HepG2 (cell line): ENCODE results near the gene ACD. TPM values are rescaled to one million over a fixed set of nuclear protein-coding genes. Genes with fewer than 3 reads are reported as not detected.

Experiments
- BCL6 ChIP-seq: IDR thresholded peaks from 2 replicates; pipeline ENCODE4 v1.6.1; 2016; ENCODE audit warnings: missing genetic modification reagents, missing compliant biosample characterization
- CEBPB ChIP-seq: IDR thresholded peaks from 2 replicates; pipeline ENCODE4 v1.6.1; 2011; ENCODE audit warnings: low read depth, low read length, improper control_type of control experiment, borderline replicate concordance
- CENPT ChIP-seq: sonication (generic); formaldehyde crosslinking; IDR thresholded peaks from 2 replicates; pipeline ENCODE4 v1.8.0; 2022; ENCODE audit warnings: low read depth, mild to moderate bottlenecking, moderate library complexity, missing genetic modification reagents
- DNMT3B ChIP-seq: conservative IDR thresholded peaks from 2 replicates; pipeline ENCODE4 v1.6.1; 2016; ENCODE audit warnings: missing biosample characterization, control low read depth
- ISX ChIP-seq: sonication (generic); formaldehyde crosslinking; conservative IDR thresholded peaks from 2 replicates; pipeline ENCODE4 v1.5.0; 2020; ENCODE audit warnings: missing genetic modification reagents
- NKX3-1 ChIP-seq: sonication (generic); formaldehyde crosslinking; IDR thresholded peaks from 2 replicates; pipeline ENCODE4 v1.5.0; 2020; ENCODE audit warnings: missing genetic modification reagents
- PHF8 ChIP-seq: sonication (generic); formaldehyde crosslinking; IDR thresholded peaks from 2 replicates; pipeline ENCODE4 v1.5.0; 2020; ENCODE audit warnings: missing genetic modification reagents
- PITX1 ChIP-seq: sonication (generic); formaldehyde crosslinking; IDR thresholded peaks from 2 replicates; pipeline ENCODE4 v1.5.1; 2020; ENCODE audit warnings: mild to moderate bottlenecking, missing genetic modification reagents
- SMC3 ChIP-seq: IDR thresholded peaks from 2 replicates; pipeline ENCODE4 v1.6.1; 2011; ENCODE audit warnings: low read length, improper control_type of control experiment
- SOX5 ChIP-seq: IDR thresholded peaks from 2 replicates; pipeline ENCODE4 v1.6.1; 2016; ENCODE audit warnings: borderline replicate concordance
- TCF7 ChIP-seq: sonication (generic); IDR thresholded peaks from 2 replicates; pipeline ENCODE4 v1.6.1; 2016; ENCODE audit warnings: antibody characterized with exemption, low read depth
- TEAD3 ChIP-seq: optimal IDR thresholded peaks from 2 replicates; pipeline ENCODE3; 2016; ENCODE audit warnings: borderline replicate concordance
- XRCC5 ChIP-seq: fragments of 200-400 bp; formaldehyde crosslinking; optimal IDR thresholded peaks from 2 replicates; pipeline ENCODE3; 2017; ENCODE audit warnings: mild to moderate bottlenecking, low read length
- ZBTB7B ChIP-seq: sonication (generic); formaldehyde crosslinking; IDR thresholded peaks from 2 replicates; pipeline ENCODE4 v1.4.0; 2020; ENCODE audit warnings: missing genetic modification reagents
- ZFP37 ChIP-seq: sonication (generic); formaldehyde crosslinking; IDR thresholded peaks from 2 replicates; pipeline ENCODE4 v1.4.0; 2020; ENCODE audit warnings: missing genetic modification reagents, borderline replicate concordance
- ZNF33B ChIP-seq: sonication (generic); formaldehyde crosslinking; IDR thresholded peaks from 2 replicates; pipeline ENCODE4 v1.5.1; 2020; ENCODE audit warnings: mild to moderate bottlenecking, missing genetic modification reagents
- polyA plus RNA-seq, 8 experiments: library from polyadenylated mRNA; depleted of rRNA in 3 of 8; stranded (reverse) in 7 of 8; unstranded in 1 of 8; fragments of >200 nt; fragmentation: Illumina TruSeq in 4 of 8; extraction: Trizol in 4 of 8; gene quantifications; 2 replicates each; pipeline versions ENCODE4 v1.2.1 to v1.2.3, GENCODE V29; 2011 to 2016; ENCODE audit warnings: low read depth in 4 of 8, missing spikeins in 1 of 8, mixed read lengths in 1 of 8; ENCODE audit not compliant: insufficient read depth in 1 of 8
- total RNA-seq, 5 experiments: library from RNA; depleted of rRNA; stranded (reverse); fragments of >200 nt; fragmentation: Illumina TruSeq; extraction: Trizol; gene quantifications; 2 replicates each; pipeline ENCODE4 v1.2.3, GENCODE V29; 2016; ENCODE audit warnings: low read depth in 1 of 5
- TF ChIP-seq, protein P1 (sequence below): sonication (generic); formaldehyde crosslinking; conservative IDR thresholded peaks from 2 replicates; pipeline ENCODE4 v1.8.1; 2023; ENCODE audit warnings: missing genetic modification reagents
- TF ChIP-seq, protein P2 (sequence below): sonication (generic); formaldehyde crosslinking; IDR thresholded peaks from 2 replicates; pipeline ENCODE4 v1.4.0; 2020; ENCODE audit warnings: missing genetic modification reagents
- TF ChIP-seq, protein P3 (sequence below): sonication (generic); formaldehyde crosslinking; IDR thresholded peaks from 2 replicates; pipeline ENCODE4 v1.4.0; 2020; ENCODE audit warnings: missing genetic modification reagents
- TF ChIP-seq, protein P4 (sequence below): sonication (generic); formaldehyde crosslinking; IDR thresholded peaks from 2 replicates; pipeline ENCODE4 v1.5.0; 2020; ENCODE audit warnings: mild to moderate bottlenecking, missing genetic modification reagents, borderline replicate concordance
- TF ChIP-seq, protein P5 (sequence below): IDR thresholded peaks from 2 replicates; pipeline ENCODE4 v1.6.1; 2012; ENCODE audit warnings: inconsistent platforms

ACD gene
- total and polyA plus RNA-seq, 2 of the 13 experiments (the other 11 are each of a cell fraction or from before 2014, with no cell fraction given), result 32.6 to 38.3 TPM

DNA sequence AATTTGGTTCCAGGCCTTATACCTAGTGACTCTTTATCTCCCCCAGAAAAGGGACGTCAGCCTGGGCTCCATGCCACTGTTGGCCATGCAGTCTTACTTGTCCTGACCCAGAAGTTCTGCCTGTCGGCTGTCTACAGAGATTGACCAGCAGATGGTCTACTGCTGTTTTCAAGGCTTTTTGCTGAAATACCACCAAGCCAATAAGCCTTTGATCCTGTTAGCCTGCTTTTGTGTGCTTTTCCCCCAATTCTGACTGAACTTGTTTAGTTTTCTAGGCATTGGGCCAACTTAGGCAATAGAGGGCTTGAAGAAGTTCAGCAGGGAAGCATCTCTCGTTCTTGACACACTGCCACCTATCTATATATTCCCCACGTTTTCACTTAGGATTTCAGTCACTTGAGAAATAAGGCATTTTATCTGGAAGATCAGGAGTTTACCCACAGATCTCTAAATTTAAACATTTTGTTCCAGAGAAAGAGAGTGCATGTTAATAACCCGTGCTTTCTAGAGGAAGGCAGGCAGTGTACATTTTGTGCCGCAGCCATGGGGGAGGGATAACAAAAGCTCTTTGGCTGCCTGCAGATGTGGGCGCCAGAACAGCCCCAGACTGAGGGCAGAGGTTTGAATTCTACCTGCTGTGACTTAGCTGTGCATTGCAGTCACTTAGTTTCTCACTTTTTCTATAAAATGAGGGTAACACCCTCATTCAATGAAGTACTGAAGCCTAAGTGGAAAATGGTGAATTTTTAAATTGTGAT lies 27.5 kb downstream of the ACD start (continued):
- TF ChIP-seq, protein P1, sequence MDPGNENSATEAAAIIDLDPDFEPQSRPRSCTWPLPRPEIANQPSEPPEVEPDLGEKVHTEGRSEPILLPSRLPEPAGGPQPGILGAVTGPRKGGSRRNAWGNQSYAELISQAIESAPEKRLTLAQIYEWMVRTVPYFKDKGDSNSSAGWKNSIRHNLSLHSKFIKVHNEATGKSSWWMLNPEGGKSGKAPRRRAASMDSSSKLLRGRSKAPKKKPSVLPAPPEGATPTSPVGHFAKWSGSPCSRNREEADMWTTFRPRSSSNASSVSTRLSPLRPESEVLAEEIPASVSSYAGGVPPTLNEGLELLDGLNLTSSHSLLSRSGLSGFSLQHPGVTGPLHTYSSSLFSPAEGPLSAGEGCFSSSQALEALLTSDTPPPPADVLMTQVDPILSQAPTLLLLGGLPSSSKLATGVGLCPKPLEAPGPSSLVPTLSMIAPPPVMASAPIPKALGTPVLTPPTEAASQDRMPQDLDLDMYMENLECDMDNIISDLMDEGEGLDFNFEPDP (CRISPR knock-in tag), result 0 out of 2 replicates have a peak, but pooled peaks have one; percentile 35
- peak; percentile 64 for TF ChIP-seq XRCC5
- TF ChIP-seq TCF7, result peak; percentile 66
- peak; percentile 90 for TF ChIP-seq BCL6 (CRISPR knock-in tag)
- TF ChIP-seq TEAD3 (CRISPR knock-in tag), result peak; percentile 28
- TF ChIP-seq, protein P2, sequence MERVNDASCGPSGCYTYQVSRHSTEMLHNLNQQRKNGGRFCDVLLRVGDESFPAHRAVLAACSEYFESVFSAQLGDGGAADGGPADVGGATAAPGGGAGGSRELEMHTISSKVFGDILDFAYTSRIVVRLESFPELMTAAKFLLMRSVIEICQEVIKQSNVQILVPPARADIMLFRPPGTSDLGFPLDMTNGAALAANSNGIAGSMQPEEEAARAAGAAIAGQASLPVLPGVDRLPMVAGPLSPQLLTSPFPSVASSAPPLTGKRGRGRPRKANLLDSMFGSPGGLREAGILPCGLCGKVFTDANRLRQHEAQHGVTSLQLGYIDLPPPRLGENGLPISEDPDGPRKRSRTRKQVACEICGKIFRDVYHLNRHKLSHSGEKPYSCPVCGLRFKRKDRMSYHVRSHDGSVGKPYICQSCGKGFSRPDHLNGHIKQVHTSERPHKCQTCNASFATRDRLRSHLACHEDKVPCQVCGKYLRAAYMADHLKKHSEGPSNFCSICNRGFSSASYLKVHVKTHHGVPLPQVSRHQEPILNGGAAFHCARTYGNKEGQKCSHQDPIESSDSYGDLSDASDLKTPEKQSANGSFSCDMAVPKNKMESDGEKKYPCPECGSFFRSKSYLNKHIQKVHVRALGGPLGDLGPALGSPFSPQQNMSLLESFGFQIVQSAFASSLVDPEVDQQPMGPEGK (CRISPR knock-in tag), result peak; percentile 67
- 0 out of 2 replicates have a peak, but pooled peaks have one; percentile 30 for TF ChIP-seq PHF8
- no peak for TF ChIP-seq ZFP37 (CRISPR knock-in tag)
- TF ChIP-seq CEBPB, result peak; percentile 63
- TF ChIP-seq, protein P3, sequence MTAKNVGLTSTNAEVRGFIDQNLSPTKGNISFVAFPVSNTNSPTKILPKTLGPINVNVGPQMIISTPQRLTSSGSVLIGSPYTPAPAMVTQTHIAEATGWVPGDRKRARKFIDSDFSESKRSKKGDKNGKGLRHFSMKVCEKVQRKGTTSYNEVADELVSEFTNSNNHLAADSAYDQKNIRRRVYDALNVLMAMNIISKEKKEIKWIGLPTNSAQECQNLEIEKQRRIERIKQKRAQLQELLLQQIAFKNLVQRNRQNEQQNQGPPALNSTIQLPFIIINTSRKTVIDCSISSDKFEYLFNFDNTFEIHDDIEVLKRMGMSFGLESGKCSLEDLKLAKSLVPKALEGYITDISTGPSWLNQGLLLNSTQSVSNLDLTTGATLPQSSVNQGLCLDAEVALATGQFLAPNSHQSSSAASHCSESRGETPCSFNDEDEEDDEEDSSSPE (CRISPR knock-in tag), result 0 out of 2 replicates have a peak, but pooled peaks have one; percentile 28
- TF ChIP-seq CENPT, result no peak
- TF ChIP-seq DNMT3B (CRISPR knock-in tag), result no peak
- peak; percentile 31; the same call in 1 of the 2 replicates for TF ChIP-seq SOX5 (CRISPR knock-in tag)
- TF ChIP-seq NKX3-1, result no peak
- TF ChIP-seq ISX, result no peak
- TF ChIP-seq PITX1, result peak; percentile 44; the same call in 1 of the 2 replicates
- TF ChIP-seq, protein P4, sequence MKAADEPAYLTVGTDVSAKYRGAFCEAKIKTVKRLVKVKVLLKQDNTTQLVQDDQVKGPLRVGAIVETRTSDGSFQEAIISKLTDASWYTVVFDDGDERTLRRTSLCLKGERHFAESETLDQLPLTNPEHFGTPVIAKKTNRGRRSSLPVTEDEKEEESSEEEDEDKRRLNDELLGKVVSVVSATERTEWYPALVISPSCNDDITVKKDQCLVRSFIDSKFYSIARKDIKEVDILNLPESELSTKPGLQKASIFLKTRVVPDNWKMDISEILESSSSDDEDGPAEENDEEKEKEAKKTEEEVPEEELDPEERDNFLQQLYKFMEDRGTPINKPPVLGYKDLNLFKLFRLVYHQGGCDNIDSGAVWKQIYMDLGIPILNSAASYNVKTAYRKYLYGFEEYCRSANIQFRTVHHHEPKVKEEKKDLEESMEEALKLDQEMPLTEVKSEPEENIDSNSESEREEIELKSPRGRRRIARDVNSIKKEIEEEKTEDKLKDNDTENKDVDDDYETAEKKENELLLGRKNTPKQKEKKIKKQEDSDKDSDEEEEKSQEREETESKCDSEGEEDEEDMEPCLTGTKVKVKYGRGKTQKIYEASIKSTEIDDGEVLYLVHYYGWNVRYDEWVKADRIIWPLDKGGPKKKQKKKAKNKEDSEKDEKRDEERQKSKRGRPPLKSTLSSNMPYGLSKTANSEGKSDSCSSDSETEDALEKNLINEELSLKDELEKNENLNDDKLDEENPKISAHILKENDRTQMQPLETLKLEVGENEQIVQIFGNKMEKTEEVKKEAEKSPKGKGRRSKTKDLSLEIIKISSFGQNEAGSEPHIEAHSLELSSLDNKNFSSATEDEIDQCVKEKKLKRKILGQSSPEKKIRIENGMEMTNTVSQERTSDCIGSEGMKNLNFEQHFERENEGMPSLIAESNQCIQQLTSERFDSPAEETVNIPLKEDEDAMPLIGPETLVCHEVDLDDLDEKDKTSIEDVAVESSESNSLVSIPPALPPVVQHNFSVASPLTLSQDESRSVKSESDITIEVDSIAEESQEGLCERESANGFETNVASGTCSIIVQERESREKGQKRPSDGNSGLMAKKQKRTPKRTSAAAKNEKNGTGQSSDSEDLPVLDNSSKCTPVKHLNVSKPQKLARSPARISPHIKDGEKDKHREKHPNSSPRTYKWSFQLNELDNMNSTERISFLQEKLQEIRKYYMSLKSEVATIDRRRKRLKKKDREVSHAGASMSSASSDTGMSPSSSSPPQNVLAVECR, result peak; percentile 57; the same call in 1 of the 2 replicates
- TF ChIP-seq, protein P5, sequence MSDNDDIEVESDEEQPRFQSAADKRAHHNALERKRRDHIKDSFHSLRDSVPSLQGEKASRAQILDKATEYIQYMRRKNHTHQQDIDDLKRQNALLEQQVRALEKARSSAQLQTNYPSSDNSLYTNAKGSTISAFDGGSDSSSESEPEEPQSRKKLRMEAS, result 0 out of 2 replicates have a peak, but pooled peaks have one; percentile 24
- TF ChIP-seq SMC3, result 0 out of 2 replicates have a peak, but pooled peaks have one; percentile 10
- no peak for TF ChIP-seq ZNF33B (CRISPR knock-in tag)
- TF ChIP-seq ZBTB7B (CRISPR knock-in tag), result 0 out of 2 replicates have a peak, but pooled peaks have one; percentile 65
